ENCODE results near the gene SULF2.
"Not testable (repeated sequence)": the region's sequence is repeated elsewhere in the genome, so short reads cannot be mapped to it uniquely, and the experiment has no call there.

Gene SULF2

DNA sequence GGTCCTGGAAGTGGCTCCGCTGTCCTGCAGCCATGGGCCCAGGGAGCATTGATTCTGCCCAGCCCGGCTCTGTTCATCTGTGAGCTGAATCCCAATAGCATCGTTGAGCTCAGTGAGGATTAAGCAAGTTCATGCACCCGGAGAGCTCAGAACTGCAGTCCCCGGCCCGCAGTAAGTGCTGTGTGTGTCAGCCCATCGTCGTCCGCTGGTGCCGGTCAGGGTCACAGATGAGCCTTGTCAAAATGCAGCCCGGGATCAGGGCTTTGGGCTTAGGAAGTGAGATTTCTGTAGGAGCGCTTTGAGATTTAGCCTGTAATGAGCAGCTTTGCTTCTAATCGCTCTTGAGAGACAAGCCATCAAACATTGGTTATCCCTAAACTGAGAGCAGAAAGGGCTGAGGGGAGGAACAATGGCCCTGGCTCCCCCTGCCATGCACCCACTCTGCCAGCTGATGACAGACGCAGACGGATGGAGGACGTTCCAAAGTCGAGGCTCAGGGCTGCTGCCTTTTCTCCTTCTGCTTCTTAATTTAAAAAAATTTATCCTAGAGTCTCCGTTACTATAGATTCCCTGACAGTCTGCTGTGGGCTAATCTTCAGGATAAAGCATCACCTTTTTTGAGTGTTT is 25.6 kb upstream of the SULF2 start:
- TF ChIP-seq, protein P1, sequence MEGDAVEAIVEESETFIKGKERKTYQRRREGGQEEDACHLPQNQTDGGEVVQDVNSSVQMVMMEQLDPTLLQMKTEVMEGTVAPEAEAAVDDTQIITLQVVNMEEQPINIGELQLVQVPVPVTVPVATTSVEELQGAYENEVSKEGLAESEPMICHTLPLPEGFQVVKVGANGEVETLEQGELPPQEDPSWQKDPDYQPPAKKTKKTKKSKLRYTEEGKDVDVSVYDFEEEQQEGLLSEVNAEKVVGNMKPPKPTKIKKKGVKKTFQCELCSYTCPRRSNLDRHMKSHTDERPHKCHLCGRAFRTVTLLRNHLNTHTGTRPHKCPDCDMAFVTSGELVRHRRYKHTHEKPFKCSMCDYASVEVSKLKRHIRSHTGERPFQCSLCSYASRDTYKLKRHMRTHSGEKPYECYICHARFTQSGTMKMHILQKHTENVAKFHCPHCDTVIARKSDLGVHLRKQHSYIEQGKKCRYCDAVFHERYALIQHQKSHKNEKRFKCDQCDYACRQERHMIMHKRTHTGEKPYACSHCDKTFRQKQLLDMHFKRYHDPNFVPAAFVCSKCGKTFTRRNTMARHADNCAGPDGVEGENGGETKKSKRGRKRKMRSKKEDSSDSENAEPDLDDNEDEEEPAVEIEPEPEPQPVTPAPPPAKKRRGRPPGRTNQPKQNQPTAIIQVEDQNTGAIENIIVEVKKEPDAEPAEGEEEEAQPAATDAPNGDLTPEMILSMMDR (conservative IDR thresholded peaks at IDR 0.05; ENCODE audit: low read depth, low read length): no peak
- no peak for DNase-seq (ENCODE audit: low read depth)
- H3K4me3 ChIP-seq (ENCODE audit: low read length): no peak overlapping the region

DNA sequence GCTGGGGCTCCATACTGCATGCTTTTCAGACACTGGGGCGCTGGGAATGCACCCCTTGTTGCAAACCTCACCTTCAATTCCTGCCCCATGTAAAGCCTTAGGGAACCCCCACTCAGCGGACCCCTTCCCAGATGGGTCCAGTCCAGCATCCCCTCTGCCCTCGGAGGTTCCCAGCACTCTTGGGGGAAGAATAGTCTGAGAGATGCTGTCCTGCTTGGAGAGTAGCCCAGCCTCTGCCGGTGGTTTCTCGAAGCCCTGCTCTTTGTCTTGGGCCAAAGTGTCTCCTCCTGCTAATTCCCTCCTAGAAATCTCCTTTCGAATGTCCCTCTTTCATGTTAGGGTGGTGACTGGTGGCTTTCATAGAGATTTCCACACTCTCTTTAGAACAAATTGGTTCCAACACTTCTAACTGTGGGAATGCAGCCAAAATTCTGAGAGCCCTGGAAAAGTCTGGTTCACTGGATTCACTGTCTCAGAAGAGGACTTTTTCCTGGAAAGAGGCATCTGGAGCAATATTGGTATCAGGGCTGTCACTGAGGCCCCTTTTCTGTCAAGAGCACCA is 24.9 kb upstream of the SULF2 start:
- DNase-seq (ENCODE audit: low read depth): no peak
- no peak overlapping the region for H3K4me3 ChIP-seq (ENCODE audit: low read length)
- TF ChIP-seq, protein P1 (conservative IDR thresholded peaks at IDR 0.05; ENCODE audit: low read depth, low read length): no peak

DNA sequence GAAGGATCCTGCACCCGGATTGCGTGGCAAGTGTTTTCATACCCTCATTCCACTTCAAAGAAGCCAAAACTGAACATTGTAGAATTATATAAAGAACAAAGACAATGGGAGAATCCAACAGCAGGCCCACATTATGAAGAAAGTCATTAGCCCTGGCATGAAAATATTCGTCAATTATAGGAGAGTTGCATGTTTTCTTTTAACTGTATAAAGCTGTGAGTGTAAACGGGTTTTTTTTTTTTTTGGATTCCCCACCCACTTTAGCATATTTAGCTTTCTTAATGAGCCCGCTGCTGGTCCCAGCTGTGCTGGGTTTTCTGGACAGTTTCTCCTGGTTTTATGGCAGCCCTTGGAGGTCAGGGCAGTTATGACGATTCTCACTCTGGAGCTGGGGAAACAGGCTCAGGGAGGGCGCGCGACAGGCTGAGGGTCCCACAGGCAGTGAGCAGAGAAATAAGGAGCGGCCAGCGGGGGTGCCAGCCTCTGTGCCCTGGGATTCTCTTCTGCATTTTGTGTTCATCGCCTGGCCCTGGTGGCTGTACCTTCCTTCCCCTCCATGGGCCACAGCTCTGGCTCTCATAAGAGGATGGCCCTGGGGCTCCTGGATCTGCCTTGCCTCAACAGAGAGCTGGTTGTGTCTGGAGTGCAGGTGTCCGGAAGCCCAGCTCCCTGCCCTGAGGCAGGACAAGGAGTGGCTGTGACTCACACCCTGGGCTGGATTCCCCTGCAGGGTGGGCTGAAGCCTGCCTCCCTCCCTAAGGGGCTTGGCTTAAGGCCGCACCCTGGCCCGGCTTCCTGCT is 24.1 kb upstream of the SULF2 start:
- no peak overlapping the region for H3K4me3 ChIP-seq (ENCODE audit: low read length)
- TF ChIP-seq, protein P1 (conservative IDR thresholded peaks at IDR 0.05; ENCODE audit: low read depth, low read length): no peak
- DNase-seq (ENCODE audit: low read depth): no peak

DNA sequence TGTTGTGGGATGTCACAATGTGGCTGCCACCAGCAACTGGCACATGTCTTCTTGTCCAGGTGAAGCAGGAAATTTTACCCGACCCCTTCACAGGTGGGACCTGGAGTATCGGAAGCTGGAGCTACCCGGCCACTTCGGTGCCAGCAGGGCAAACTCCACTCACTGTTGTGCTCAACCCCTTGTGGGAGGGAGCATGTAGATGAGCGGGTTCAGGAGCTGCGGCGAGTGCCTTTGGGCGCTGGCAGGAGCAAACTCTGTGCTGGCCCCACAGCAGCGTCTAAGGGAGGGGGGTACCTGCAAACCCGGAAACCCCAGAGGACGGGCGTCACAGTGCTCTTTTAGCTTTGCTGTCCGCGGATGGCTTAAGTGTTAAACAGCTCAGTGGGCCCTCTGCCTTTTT is 20.7 kb upstream of the SULF2 start:
- no peak overlapping the region for H3K4me3 ChIP-seq (ENCODE audit: low read length)

DNA sequence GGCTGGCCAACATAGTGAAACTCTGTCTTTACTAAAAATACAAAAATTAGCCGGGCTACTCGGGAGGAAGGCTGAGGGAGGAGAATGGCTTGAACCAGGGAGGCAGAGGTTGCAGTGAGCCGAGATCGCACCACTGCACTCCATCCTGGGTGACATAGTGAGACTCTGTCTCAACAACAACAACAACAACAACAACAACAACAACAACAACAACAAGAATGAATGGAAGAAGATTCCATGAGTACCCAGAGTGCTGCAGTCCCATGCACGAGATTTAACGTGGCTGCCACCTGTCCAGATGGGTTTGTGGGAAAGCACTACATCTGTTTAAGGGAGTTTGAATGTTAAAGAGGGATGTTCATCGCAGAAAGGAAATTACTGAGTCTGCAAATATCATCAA is 19.7 kb upstream of the SULF2 start:
- not testable (repeated sequence) for DNase-seq (ENCODE audit: low read depth); H3K4me3 ChIP-seq (ENCODE audit: low read length)

More for the DNA sequence above, 20.7 kb upstream of the SULF2 start:
- TF ChIP-seq, protein P1 (conservative IDR thresholded peaks at IDR 0.05; ENCODE audit: low read depth, low read length): no peak
- DNase-seq (ENCODE audit: low read depth): no peak

DNA sequence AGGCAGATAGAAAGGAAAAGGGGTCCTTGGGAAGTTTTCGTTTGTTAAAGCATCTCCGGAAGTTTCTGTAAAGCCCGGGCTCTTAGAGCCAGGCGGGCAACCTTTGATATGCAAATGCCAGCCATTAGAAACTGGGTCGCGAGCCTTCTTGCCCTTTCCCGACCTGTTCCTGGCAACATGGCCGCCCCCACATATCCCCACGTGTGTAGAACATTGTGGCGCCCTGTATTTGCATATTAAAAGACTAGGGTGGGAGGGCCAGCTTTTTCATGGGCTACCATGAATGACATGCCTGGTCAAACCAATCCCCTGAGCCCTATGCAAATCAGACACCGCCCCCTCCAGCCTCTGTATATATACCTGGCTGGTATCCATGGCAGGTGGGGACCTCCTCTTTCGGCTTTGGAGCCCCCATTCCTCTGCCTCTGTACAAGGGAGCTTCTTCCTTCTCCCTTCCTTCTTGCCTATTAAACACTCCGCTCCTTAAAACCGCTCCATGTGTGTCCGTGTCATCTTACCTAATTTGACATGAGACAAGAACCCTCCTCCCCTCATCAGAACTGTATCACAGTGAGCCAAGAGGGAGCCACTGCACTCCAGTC is 19.0 kb upstream of the SULF2 start:
- DNase-seq (ENCODE audit: low read depth); H3K4me3 ChIP-seq (ENCODE audit: low read length): not testable (repeated sequence)

DNA sequence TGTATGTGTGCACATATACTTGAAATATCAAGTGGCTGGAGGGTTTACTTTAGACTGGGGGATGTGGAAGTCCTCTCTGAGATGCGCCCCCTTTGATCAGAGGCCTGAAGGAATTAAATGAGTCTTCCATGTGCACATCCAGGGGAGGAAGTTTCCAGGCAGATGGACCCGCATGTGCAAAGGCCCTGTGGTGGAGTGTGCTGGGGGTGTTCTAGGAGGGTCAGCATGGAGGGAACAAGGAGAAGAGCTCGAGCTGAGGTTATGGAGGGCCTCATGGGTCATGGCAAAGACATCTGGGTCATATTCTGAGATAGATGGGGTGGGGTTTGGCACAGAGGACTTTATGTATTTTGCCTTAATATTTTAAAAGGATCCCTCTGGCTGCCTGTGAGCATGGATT is 17.7 kb upstream of the SULF2 start:
- TF ChIP-seq, protein P1 (conservative IDR thresholded peaks at IDR 0.05; ENCODE audit: low read depth, low read length): no peak
- DNase-seq (ENCODE audit: low read depth): no peak
- no peak overlapping the region for H3K4me3 ChIP-seq (ENCODE audit: low read length)
